Subcutaneous abdominal adipose tissue (tissue), 5 donors: ENCODE results near the gene ACTL6A.

Experiments
- H3K27ac ChIP-seq: one replicate; pipeline ENCODE4 v1.7.0; 2013; ENCODE audit warnings: low read depth, mild to moderate bottlenecking, inconsistent platforms, low read length, moderate library complexity
- H3K27me3 ChIP-seq, 5 donors: one replicate each; pipeline ENCODE4 v1.7.0; 2013; ENCODE audit warnings: low read length in 5 of 5, inconsistent platforms in 1 of 5; ENCODE audit not compliant: control insufficient read depth in 5 of 5, insufficient read depth in 4 of 5
- H3K36me3 ChIP-seq, 5 donors: one replicate each; pipeline ENCODE4 v1.7.0; 2013; ENCODE audit warnings: low read length in 5 of 5; ENCODE audit not compliant: control insufficient read depth in 5 of 5, insufficient read depth in 5 of 5
- H3K4me1 ChIP-seq, 5 donors: one replicate each; pipeline ENCODE4 v1.7.0; 2013; ENCODE audit warnings: low read length in 5 of 5, mild to moderate bottlenecking in 3 of 5, moderate library complexity in 1 of 5; ENCODE audit not compliant: control insufficient read depth in 5 of 5, insufficient read depth in 5 of 5
- H3K4me3 ChIP-seq, 5 donors: one replicate each; pipeline ENCODE4 v1.7.0; 2013; ENCODE audit warnings: low read length in 5 of 5, low read depth in 1 of 5
- H3K9ac ChIP-seq, 5 donors: one replicate each; pipeline ENCODE4 v1.7.0; 2013; ENCODE audit warnings: low read length in 5 of 5, mild to moderate bottlenecking in 4 of 5, moderate library complexity in 3 of 5
- H3K9me3 ChIP-seq, 5 donors: one replicate each; pipeline ENCODE4 v1.7.0; 2013; ENCODE audit warnings: low read length in 5 of 5; ENCODE audit not compliant: control insufficient read depth in 5 of 5
- donor health status: healthy.
- donor health status: healthy.
- donor health status: healthy.
- donor health status: healthy.
- donor health status: healthy.

The ACTL6A gene

GRCh38 chr3:179541596-179541995, 21.1 kb upstream of the ACTL6A start:
- Histone ChIP-seq H3K4me3 (no peak overlapping the region), H3K27me3 (no peaks in the 10 kb centered on the region), H3K9ac (no peak overlapping the region), H3K9me3 (no peaks in the 10 kb centered on the region), H3K4me1 (peaks cover 0 to 6% (median 0%) of the 10 kb centered on the region in 5 donors), H3K36me3 (no peaks in the 10 kb centered on the region), H3K27ac (no peak overlapping the region)

DNA sequence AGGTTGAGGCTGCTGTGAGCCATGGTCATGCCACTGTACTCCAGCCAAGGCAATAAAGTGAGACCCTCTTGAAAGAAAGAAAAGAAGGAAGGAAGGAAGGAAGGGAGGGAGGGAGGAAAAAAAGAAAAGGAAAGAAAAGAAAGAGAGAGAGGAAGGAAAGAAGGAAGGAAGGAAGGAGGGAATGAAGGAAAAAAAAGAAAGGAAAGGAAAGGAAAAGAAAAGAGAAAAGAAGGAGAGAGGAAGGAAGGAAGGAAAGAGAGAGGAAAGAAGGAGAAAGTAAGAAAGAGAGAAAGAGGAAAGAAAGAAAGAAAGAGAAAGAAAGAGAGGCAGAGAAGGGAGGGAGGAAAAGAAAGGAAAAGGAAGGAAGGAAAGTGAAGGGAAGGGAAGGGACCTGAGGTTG, 20.4 kb upstream of the ACTL6A start:
- Histone ChIP-seq H3K4me1 (no peaks in the 10 kb centered on the region), H3K4me3 (no peak overlapping the region), H3K36me3 (no peaks in the 10 kb centered on the region), H3K9ac (no peak overlapping the region), H3K9me3 (no peaks in the 10 kb centered on the region), H3K27me3 (no peaks in the 10 kb centered on the region), H3K27ac (no peak overlapping the region)

DNA sequence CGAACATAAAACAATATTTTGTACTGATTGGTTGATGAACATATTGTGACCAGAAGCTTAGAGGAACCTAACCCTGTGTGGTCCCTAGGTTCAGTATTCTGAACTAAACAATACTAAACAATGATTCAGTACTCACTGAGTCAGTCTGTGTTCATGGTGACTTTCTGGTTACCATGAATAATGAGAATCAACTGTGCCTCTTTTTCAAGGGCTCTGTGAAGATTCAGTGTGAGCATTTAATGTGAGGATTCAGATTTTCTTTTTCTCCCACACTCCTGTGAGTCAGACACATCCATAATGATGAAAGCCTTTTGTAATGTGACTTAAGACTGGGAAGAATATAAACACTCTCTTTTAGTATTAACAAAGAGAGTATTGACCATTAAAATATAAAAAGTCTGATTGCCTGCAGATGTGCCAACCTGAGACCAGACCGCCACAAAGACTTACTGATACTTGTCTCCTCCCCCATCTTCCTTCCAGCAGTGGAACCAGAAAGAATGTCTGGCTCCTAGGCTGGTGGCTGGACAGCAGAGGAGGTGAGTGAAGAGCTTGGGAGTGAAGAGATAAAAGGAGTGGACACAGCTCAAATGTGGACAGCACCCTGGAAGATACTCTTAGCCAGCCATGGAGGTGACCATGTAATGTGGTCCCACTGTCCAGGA, 17.6 kb upstream of the ACTL6A start:
- H3K27me3 ChIP-seq = no peaks in the 10 kb centered on the region
- H3K9ac ChIP-seq = no peak overlapping the region
- no peaks in the 10 kb centered on the region for H3K9me3 ChIP-seq
- H3K36me3 ChIP-seq = no peaks in the 10 kb centered on the region
- no peaks in the 10 kb centered on the region for H3K4me1 ChIP-seq
- no peak overlapping the region for H3K4me3 ChIP-seq
- no peak overlapping the region for H3K27ac ChIP-seq

GRCh38 chr3:179546814-179547241, 15.9 kb upstream of the ACTL6A start:
- Histone ChIP-seq H3K4me3 (no peak overlapping the region), H3K4me1 (no peaks in the 10 kb centered on the region), H3K9ac (no peak overlapping the region), H3K36me3 (no peaks in the 10 kb centered on the region), H3K9me3 (no peaks in the 10 kb centered on the region), H3K27ac (no peak overlapping the region), H3K27me3 (no peaks in the 10 kb centered on the region)

GRCh38 chr3:179551349-179552105, 11.2 kb upstream of the ACTL6A start:
- Histone ChIP-seq H3K27me3 (no peaks in the 10 kb centered on the region), H3K4me1 (no peaks in the 10 kb centered on the region), H3K36me3 (no peaks in the 10 kb centered on the region), H3K27ac (no peak overlapping the region), H3K4me3 (no peak overlapping the region), H3K9ac (no peak overlapping the region), H3K9me3 (no peaks in the 10 kb centered on the region)

GRCh38 chr3:179558742-179559364, 3.9 kb upstream of the ACTL6A start:
- peaks cover 0 to 8% (median 5%) of the 10 kb centered on the region in 5 donors for H3K4me1 ChIP-seq
- no peaks in the 10 kb centered on the region for H3K27me3 ChIP-seq
- H3K4me3 ChIP-seq = no peak overlapping the region
- no peak overlapping the region for H3K27ac ChIP-seq
- no peaks in the 10 kb centered on the region for H3K36me3 ChIP-seq
- H3K9ac ChIP-seq = no peak overlapping the region
- H3K9me3 ChIP-seq = no peaks in the 10 kb centered on the region

- H3K27me3 ChIP-seq = no peaks in the 10 kb centered on the region
- no peaks in the 10 kb centered on the region for H3K36me3 ChIP-seq
- no peak overlapping the region for H3K9ac ChIP-seq
- H3K4me1 ChIP-seq = peaks cover 0 to 13% (median 8%) of the 10 kb centered on the region in 5 donors
- H3K4me3 ChIP-seq = no peak overlapping the region
- H3K9me3 ChIP-seq = no peaks in the 10 kb centered on the region
- no peak overlapping the region for H3K27ac ChIP-seq
Observed at GRCh38 chr3:179560791-179561190, 1.9 kb upstream of the ACTL6A start.

- Histone ChIP-seq H3K27me3 (no peaks in the 10 kb centered on the region), H3K9me3 (no peaks in the 10 kb centered on the region), H3K4me1 (peaks cover 0 to 13% (median 8%) of the 10 kb centered on the region in 5 donors), H3K27ac (peak overlapping the region; percentile 60), H3K36me3 (no peaks in the 10 kb centered on the region), H3K9ac (peak overlapping the region in 4 of 5 donors; percentile 76 to 83 (median 82)), H3K4me3 (peak overlapping the region; percentile 75 to 99 (median 96))
Observed at GRCh38 chr3:179563271-179563783, 601 bp downstream of the ACTL6A start.

GRCh38 chr3:179565496-179565895, 2.8 kb downstream of the ACTL6A start:
- Histone ChIP-seq H3K4me1 (peaks cover 0 to 13% (median 8%) of the 10 kb centered on the region in 5 donors), H3K36me3 (peaks cover 5 to 9% (median 7%) of the 10 kb centered on the region in 5 donors)

GRCh38 chr3:179580992-179581391, 18.3 kb downstream of the ACTL6A start:
- Histone ChIP-seq H3K27ac (no peak overlapping the region), H3K4me1 (no peaks in the 10 kb centered on the region), H3K4me3 (no peak overlapping the region), H3K36me3 (peaks cover 35 to 60% (median 52%) of the 10 kb centered on the region in 5 donors), H3K9ac (no peak overlapping the region), H3K27me3 (no peaks in the 10 kb centered on the region), H3K9me3 (no peaks in the 10 kb centered on the region)

More at GRCh38 chr3:179565496-179565895, 2.8 kb downstream of the ACTL6A start:
- H3K27me3 ChIP-seq = no peaks in the 10 kb centered on the region
- no peaks in the 10 kb centered on the region for H3K9me3 ChIP-seq
- no peak overlapping the region for H3K9ac ChIP-seq
- H3K4me3 ChIP-seq = no peak overlapping the region
- no peak overlapping the region for H3K27ac ChIP-seq
